HG03378 (cell line): Measurements from ENCODE around the gene MSS51.
"Not testable (repeated sequence)": the region's sequence is repeated elsewhere in the genome, so short reads cannot be mapped to it uniquely, and the experiment has no call there.

Source experiments
- ATAC-seq: cut with Tn5 transposase; IDR thresholded peaks from one replicate; pipeline ENCODE4 v1.9.1; 2021; ENCODE audit warnings: mild to moderate bottlenecking, moderate library complexity; ENCODE audit not compliant: unreplicated experiment

The MSS51 gene

GRCh38 chr10:73414230-73414945 is 19.0 kb downstream of the MSS51 start:
- peak; percentile 37 for ATAC-seq

- ATAC-seq, result peak; percentile 77
Measured at GRCh38 chr10:73413528-73414229, 19.7 kb downstream of the MSS51 start, which contains the start of gene ANXA7. Gene ANXA7 (minus strand): TSS chr10:73414058. CDS start chr10:73400856, 13,202 bp downstream.

GRCh38 chr10:73413108-73413527 is 20.2 kb downstream of the MSS51 start:
- ATAC-seq, result peak; percentile 32

GRCh38 chr10:73410897-73411296 is 22.5 kb downstream of the MSS51 start:
- ATAC-seq, result no peak

GRCh38 chr10:73408978-73409521 is 24.3 kb downstream of the MSS51 start:
- no peak for ATAC-seq

- ATAC-seq, result no peak
Measured at GRCh38 chr10:73408061-73408460, 25.3 kb downstream of the MSS51 start.

GRCh38 chr10:73407495-73407894 is 25.9 kb downstream of the MSS51 start:
- no peak for ATAC-seq

- ATAC-seq, result no peak
Measured at GRCh38 chr10:73406846-73407245, 26.5 kb downstream of the MSS51 start.

GRCh38 chr10:73405556-73405955 is 27.8 kb downstream of the MSS51 start:
- ATAC-seq, result no peak

GRCh38 chr10:73404690-73405089 is 28.7 kb downstream of the MSS51 start:
- no peak for ATAC-seq

- ATAC-seq, result no peak
Measured at GRCh38 chr10:73401636-73402035, 31.7 kb downstream of the MSS51 start.

- no peak for ATAC-seq
Measured at GRCh38 chr10:73399063-73399462, 34.3 kb downstream of the MSS51 start.

GRCh38 chr10:73398024-73398423 is 35.3 kb downstream of the MSS51 start:
- no peak for ATAC-seq

- ATAC-seq, result not testable (repeated sequence)
Measured at GRCh38 chr10:73394325-73394724, 39.0 kb downstream of the MSS51 start.

- ATAC-seq, result no peak
Measured at GRCh38 chr10:73388228-73388627, 45.1 kb downstream of the MSS51 start.

- ATAC-seq, result no peak
Measured at GRCh38 chr10:73386583-73386982, 46.8 kb downstream of the MSS51 start.

- no peak for ATAC-seq
Measured at GRCh38 chr10:73379064-73379748, 54.2 kb downstream of the MSS51 start.

- ATAC-seq, result no peak
Measured at GRCh38 chr10:73376679-73377078, 56.7 kb downstream of the MSS51 start.
